GM23338 (cell line): ENCODE data around the gene AKIRIN2. TPM values are rescaled to one million over a fixed set of nuclear protein-coding genes. Genes with fewer than 3 reads are reported as not detected.

Experiments
- ATAC-seq: fragments of 200-7000 bp; cut with Tn5 transposase; 3 replicates; pipeline ENCODE4 v1.9.1; 2020
- DNase-seq: peaks from one replicate; pipeline ENCODE4 v3.0.0-alpha.2; 2015; ENCODE audit warnings: low spot score
- H2AFZ ChIP-seq: fragments of 200-600 bp; sonication (generic); 2 replicates; pipeline ENCODE4 v1.8.0; 2016; ENCODE audit warnings: antibody characterized with exemption, mild to moderate bottlenecking, moderate library complexity
- H3F3A ChIP-seq: fragments of 200-600 bp; sonication (generic); replicated peaks from 2 replicates; pipeline ENCODE4 v1.8.0; 2017; ENCODE audit warnings: antibody characterized with exemption, mixed run types, low read depth
- H3K27ac ChIP-seq: fragments of 200-600 bp; sonication (generic); 2 replicates; pipeline ENCODE4 v1.6.1; 2016; ENCODE audit warnings: low read depth
- H3K27me3 ChIP-seq: fragments of 200-600 bp; sonication (generic); 2 replicates; pipeline ENCODE4 v1.8.0; 2016; ENCODE audit warnings: mild to moderate bottlenecking, mixed run types, moderate library complexity; ENCODE audit not compliant: insufficient read depth
- H3K36me3 ChIP-seq: fragments of 200-600 bp; sonication (generic); 2 replicates; pipeline ENCODE4 v1.8.0; 2016; ENCODE audit warnings: mild to moderate bottlenecking; ENCODE audit not compliant: insufficient read depth
- H3K4me1 ChIP-seq: fragments of 200-600 bp; sonication (generic); 2 replicates; pipeline ENCODE4 v1.8.0; 2016; ENCODE audit warnings: mild to moderate bottlenecking, moderate library complexity; ENCODE audit not compliant: insufficient read depth
- H3K4me2 ChIP-seq: fragments of 200-600 bp; sonication (generic); 2 replicates; pipeline ENCODE4 v1.7.1; 2017; ENCODE audit warnings: mixed run types
- H3K4me3 ChIP-seq: fragments of 200-600 bp; sonication (generic); 2 replicates; pipeline ENCODE4 v1.6.1; 2016; ENCODE audit warnings: mixed run types
- H3K79me2 ChIP-seq: fragments of 200-600 bp; sonication (generic); replicated peaks from 2 replicates; pipeline ENCODE4 v1.8.0; 2017; ENCODE audit warnings: mild to moderate bottlenecking; ENCODE audit not compliant: insufficient read depth
- H3K9me2 ChIP-seq: fragments of 200-600 bp; sonication (generic); 2 replicates; pipeline ENCODE4 v1.8.0; 2017; ENCODE audit not compliant: insufficient read depth
- H4K20me1 ChIP-seq: fragments of 200-600 bp; sonication (generic); replicated peaks from 2 replicates; pipeline ENCODE4 v1.8.0; 2017; ENCODE audit warnings: mild to moderate bottlenecking; ENCODE audit not compliant: insufficient read depth
- H3K27ac Mint-ChIP-seq: 2 replicates; pipeline ENCODE4 v1.8.0; 2020; ENCODE audit warnings: inconsistent platforms, mild to moderate bottlenecking, moderate library complexity, mixed read lengths
- H3K27me3 Mint-ChIP-seq: 3 replicates; pipeline ENCODE4 v1.8.0; 2022; ENCODE audit warnings: low read depth, mild to moderate bottlenecking, moderate library complexity, mixed read lengths, inconsistent platforms; ENCODE audit not compliant: insufficient read depth, poor library complexity
- H3K36me3 Mint-ChIP-seq: 3 replicates; pipeline ENCODE4 v1.8.0; 2021; ENCODE audit warnings: low read depth, mild to moderate bottlenecking, inconsistent platforms, moderate library complexity, mixed read lengths
- H3K4me1 Mint-ChIP-seq: 3 replicates; pipeline ENCODE4 v1.8.0; 2020; ENCODE audit warnings: mild to moderate bottlenecking, inconsistent platforms, mixed read lengths
- H3K4me3 Mint-ChIP-seq: 3 replicates; pipeline ENCODE4 v1.8.0; 2021; ENCODE audit warnings: moderate library complexity, mild to moderate bottlenecking, inconsistent platforms, mixed read lengths
- H3K9me3 Mint-ChIP-seq: 3 replicates; pipeline ENCODE4 v1.8.0; 2020; ENCODE audit warnings: moderate library complexity, mild to moderate bottlenecking, inconsistent platforms, mixed read lengths
- CREB1 ChIP-seq: fragments of 250-450 bp; sonication (Bioruptor Pico); IDR thresholded peaks from 2 replicates; pipeline ENCODE4 v1.5.0; 2020; ENCODE audit warnings: low read depth, mild to moderate bottlenecking, moderate library complexity
- EZH2 ChIP-seq: fragments of 200-600 bp; sonication (generic); IDR thresholded peaks from one replicate; pipeline ENCODE4 v1.8.0; 2017; ENCODE audit warnings: antibody characterized with exemption, mild to moderate bottlenecking, low read depth; ENCODE audit not compliant: unreplicated experiment
- EZH2phosphoT487 ChIP-seq: fragments of 200-600 bp; sonication (generic); IDR thresholded peaks from one replicate; pipeline ENCODE4 v1.8.1; 2018; ENCODE audit warnings: antibody characterized with exemption; ENCODE audit not compliant: unreplicated experiment
- JUNB ChIP-seq: IDR thresholded peaks from one replicate; pipeline ENCODE4 v1.6.1; 2016; ENCODE audit warnings: antibody characterized with exemption; ENCODE audit not compliant: unreplicated experiment
- NANOG ChIP-seq: IDR thresholded peaks from 2 replicates; pipeline ENCODE4 v1.6.1; 2016; ENCODE audit warnings: antibody characterized with exemption, borderline replicate concordance
- POLR2AphosphoS5 ChIP-seq: IDR thresholded peaks from 2 replicates; pipeline ENCODE4 v1.6.1; 2016; ENCODE audit warnings: antibody characterized with exemption, low read depth
- REST ChIP-seq: IDR thresholded peaks from one replicate; pipeline ENCODE4 v1.6.1; 2018; ENCODE audit warnings: antibody characterized with exemption; ENCODE audit not compliant: unreplicated experiment
- ZNF462 ChIP-seq: fragments of 250-450 bp; sonication (Bioruptor Pico); IDR thresholded peaks from 2 replicates; pipeline ENCODE4 v1.5.0; 2020; ENCODE audit warnings: mild to moderate bottlenecking, moderate library complexity
- polyA plus RNA-seq: library from polyadenylated mRNA; unstranded; fragments of >200 nt; fragmentation: Nextera tagmentation; extraction: Ambion mirVana; gene quantifications from 2 replicates; pipeline ENCODE4 v1.2.1, GENCODE V29; 2016
- total RNA-seq: library from RNA; depleted of rRNA; stranded (reverse); fragments of >200 nt; shearing (Covaris generic); gene quantifications from 2 replicates; pipeline ENCODE4 v1.2.3, GENCODE V29; 2014

Gene AKIRIN2
- total and polyA plus RNA-seq, 2 experiments from 2014 or later, result 62.1 to 98.1 TPM

- H3K36me3 ChIP-seq, result no peaks in the 10 kb centered on the region; the same call in 1 of the 2 replicates
- no peak for TF ChIP-seq EZH2phosphoT487
- TF ChIP-seq JUNB, result no peak
- no peak for TF ChIP-seq REST
- H3K9me2 ChIP-seq, result no peaks in the 10 kb centered on the region
- Mint-ChIP-seq H3K4me3 (no peak overlapping the region), H3K27ac (no peak overlapping the region), H3K4me1 (peaks cover 16% of the 10 kb centered on the region), H3K9me3 (no peaks in the 10 kb centered on the region), H3K27me3 (peaks cover 2% of the 10 kb centered on the region), H3K36me3 (peaks cover 32% of the 10 kb centered on the region; the same call in 2 of the 3 replicates)
- H3F3A ChIP-seq, result no peaks in the 10 kb centered on the region; the same call in 1 of the 2 replicates
- no peaks in the 10 kb centered on the region for H3K4me1 ChIP-seq
- DNase-seq (no peak), ATAC-seq (no peak)
- H3K27me3 ChIP-seq, result no peaks in the 10 kb centered on the region
- H3K4me2 ChIP-seq, result no peak overlapping the region
- H3K79me2 ChIP-seq, result no peaks in the 10 kb centered on the region
- H3K4me3 ChIP-seq, result no peak overlapping the region
- H3K27ac ChIP-seq, result no peak overlapping the region
- no peak overlapping the region for H2AFZ ChIP-seq
- no peaks in the 10 kb centered on the region for H4K20me1 ChIP-seq
These were observed 33.0 kb downstream of the AKIRIN2 start for GRCh38 chr6:87669051-87669450.

GRCh38 chr6:87668013-87668412 is 34.0 kb downstream of the AKIRIN2 start:
- H3K4me3 Mint-ChIP-seq, result no peak overlapping the region
- TF ChIP-seq EZH2phosphoT487 (no peak), EZH2 (no peak), POLR2AphosphoS5 (no peak), REST (no peak), NANOG (no peak), CREB1 (CRISPR knock-in tag) (no peak), ZNF462 (CRISPR knock-in tag) (no peak)

More at GRCh38 chr6:87668013-87668412, 34.0 kb downstream of the AKIRIN2 start:
- no peak overlapping the region for H3K4me3 ChIP-seq
- no peaks in the 10 kb centered on the region for H4K20me1 ChIP-seq
- H3K4me2 ChIP-seq, result no peak overlapping the region
- Mint-ChIP-seq H3K27me3 (peaks cover 2% of the 10 kb centered on the region), H3K4me1 (peaks cover 16% of the 10 kb centered on the region), H3K27ac (no peak overlapping the region), H3K36me3 (peaks cover 29% of the 10 kb centered on the region; the same call in 2 of the 3 replicates), H3K9me3 (no peaks in the 10 kb centered on the region)
- H3F3A ChIP-seq, result no peaks in the 10 kb centered on the region; the same call in 1 of the 2 replicates
- H3K27ac ChIP-seq, result no peak overlapping the region
- H3K27me3 ChIP-seq, result no peaks in the 10 kb centered on the region
- DNase-seq, result no peak
- peaks cover 8% of the 10 kb centered on the region; the same call in 1 of the 2 replicates for H3K36me3 ChIP-seq
- no peak for ATAC-seq
- no peaks in the 10 kb centered on the region for H3K4me1 ChIP-seq
- no peaks in the 10 kb centered on the region for H3K79me2 ChIP-seq
- H2AFZ ChIP-seq, result no peak overlapping the region
- H3K9me2 ChIP-seq, result no peaks in the 10 kb centered on the region
